CD4-positive, alpha-beta T cell treated with Interleukin-15 for 4 hours (primary cell): Measurements from ENCODE around the gene SH2B3.
"Not testable (repeated sequence)": the region's sequence is repeated elsewhere in the genome, so short reads cannot be mapped to it uniquely, and the experiment has no call there.

Experiments
- DNase-seq: peaks from one replicate; pipeline ENCODE4 v3.0.0-alpha.2; 2020; ENCODE audit warnings: low spot score

Gene SH2B3

GRCh38 chr12:111405859-111406473 is at the start of gene SH2B3:
TSS of gene SH2B3 (plus strand) at chr12:111405923. CDS start at chr12:111418146, 12,223 bp downstream.
- DNase-seq = no peak

- no peak for DNase-seq
Observed at GRCh38 chr12:111359231-111359913, 46.4 kb upstream of the SH2B3 start.

GRCh38 chr12:111359914-111360276 is 45.8 kb upstream of the SH2B3 start:
- DNase-seq = no peak

GRCh38 chr12:111360325-111360930 is 45.3 kb upstream of the SH2B3 start:
- no peak for DNase-seq

GRCh38 chr12:111361073-111361716 is 44.5 kb upstream of the SH2B3 start:
- no peak for DNase-seq

GRCh38 chr12:111361717-111362576 is 43.8 kb upstream of the SH2B3 start:
- DNase-seq = no peak

GRCh38 chr12:111362687-111363475 is 42.8 kb upstream of the SH2B3 start:
- no peak for DNase-seq

- no peak for DNase-seq
Observed at GRCh38 chr12:111363578-111363977, 42.1 kb upstream of the SH2B3 start.

GRCh38 chr12:111366075-111366474 is 39.6 kb upstream of the SH2B3 start:
- no peak for DNase-seq

GRCh38 chr12:111366583-111366982 is 39.1 kb upstream of the SH2B3 start:
- DNase-seq = no peak

GRCh38 chr12:111367661-111368221 is 38.0 kb upstream of the SH2B3 start:
- DNase-seq = no peak

- no peak for DNase-seq
Observed at GRCh38 chr12:111368291-111368787, 37.4 kb upstream of the SH2B3 start.

GRCh38 chr12:111368788-111369495 is 36.8 kb upstream of the SH2B3 start, which contains the start of gene PHETA1:
TSS of gene PHETA1 (minus strand) at chr12:111369095. CDS start at chr12:111363427, 5,668 bp downstream.
- DNase-seq = peak; percentile 72

GRCh38 chr12:111369496-111370220 is 36.1 kb upstream of the SH2B3 start:
- DNase-seq = no peak

GRCh38 chr12:111373231-111373630 is 32.5 kb upstream of the SH2B3 start:
- not testable (repeated sequence) for DNase-seq

- DNase-seq = no peak
Observed at GRCh38 chr12:111377440-111377839, 28.3 kb upstream of the SH2B3 start.

GRCh38 chr12:111379942-111380554 is 25.7 kb upstream of the SH2B3 start:
- DNase-seq = no peak

- DNase-seq = no peak
Observed at GRCh38 chr12:111384596-111384995, 21.1 kb upstream of the SH2B3 start.

GRCh38 chr12:111386885-111387284 is 18.8 kb upstream of the SH2B3 start:
- DNase-seq = no peak
